ENCODE results near the gene ELL3. TPM values are rescaled to one million over a fixed set of nuclear protein-coding genes. Genes with fewer than 3 reads are reported as not detected.

Gene ELL3
- total RNA-seq, 1 donor from 2014 or later, result 3.6 TPM

DNA sequence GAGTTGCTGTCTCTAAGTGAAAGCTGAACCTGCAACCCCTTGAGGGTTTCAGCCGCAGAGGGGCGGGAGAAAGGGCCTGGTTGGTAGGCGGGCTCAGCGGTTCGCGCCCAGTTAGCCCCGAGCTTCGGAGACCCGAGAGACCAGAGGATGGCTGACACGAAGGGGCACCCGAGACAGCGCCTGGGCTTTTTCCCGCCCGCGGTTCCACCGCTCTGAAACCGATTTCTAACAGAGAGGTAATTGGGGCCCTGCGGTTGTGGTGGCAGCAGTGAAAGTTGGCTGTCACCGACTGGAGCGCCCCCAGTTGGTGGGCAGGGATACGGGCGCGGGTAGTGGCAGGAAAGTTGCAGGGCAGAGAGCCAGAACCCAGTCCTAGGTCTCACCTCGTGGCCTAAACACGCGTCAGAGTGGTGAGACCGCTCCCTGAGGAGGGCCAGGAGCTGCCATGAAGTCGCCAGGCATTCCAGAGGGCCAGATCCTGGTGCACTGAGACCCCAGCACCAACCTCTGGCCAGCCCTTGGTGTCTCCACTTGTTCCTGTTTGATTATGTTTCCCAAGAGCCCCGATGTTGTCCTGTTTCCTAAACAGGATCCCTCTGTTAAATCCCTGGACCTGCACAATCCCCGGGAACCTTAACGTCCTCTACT is 625 bp upstream of the ELL3 start:
- H3K36me3 Mint-ChIP-seq (ENCODE audit: low read depth), result peaks cover 5% of the 10 kb centered on the region
- no peak for DNase-seq (ENCODE audit: low spot score)
- peaks cover 19% of the 10 kb centered on the region for H3K4me1 Mint-ChIP-seq (ENCODE audit: low read depth)
- TF ChIP-seq, protein P1, sequence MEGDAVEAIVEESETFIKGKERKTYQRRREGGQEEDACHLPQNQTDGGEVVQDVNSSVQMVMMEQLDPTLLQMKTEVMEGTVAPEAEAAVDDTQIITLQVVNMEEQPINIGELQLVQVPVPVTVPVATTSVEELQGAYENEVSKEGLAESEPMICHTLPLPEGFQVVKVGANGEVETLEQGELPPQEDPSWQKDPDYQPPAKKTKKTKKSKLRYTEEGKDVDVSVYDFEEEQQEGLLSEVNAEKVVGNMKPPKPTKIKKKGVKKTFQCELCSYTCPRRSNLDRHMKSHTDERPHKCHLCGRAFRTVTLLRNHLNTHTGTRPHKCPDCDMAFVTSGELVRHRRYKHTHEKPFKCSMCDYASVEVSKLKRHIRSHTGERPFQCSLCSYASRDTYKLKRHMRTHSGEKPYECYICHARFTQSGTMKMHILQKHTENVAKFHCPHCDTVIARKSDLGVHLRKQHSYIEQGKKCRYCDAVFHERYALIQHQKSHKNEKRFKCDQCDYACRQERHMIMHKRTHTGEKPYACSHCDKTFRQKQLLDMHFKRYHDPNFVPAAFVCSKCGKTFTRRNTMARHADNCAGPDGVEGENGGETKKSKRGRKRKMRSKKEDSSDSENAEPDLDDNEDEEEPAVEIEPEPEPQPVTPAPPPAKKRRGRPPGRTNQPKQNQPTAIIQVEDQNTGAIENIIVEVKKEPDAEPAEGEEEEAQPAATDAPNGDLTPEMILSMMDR (IDR thresholded peaks at IDR 0.05), result peak; percentile 96
- H3K27me3 Mint-ChIP-seq (ENCODE audit: low read depth), result no peaks in the 10 kb centered on the region
- peak overlapping the region; percentile 84 for H3K4me3 Mint-ChIP-seq (ENCODE audit: unreplicated experiment)
- H3K9me3 Mint-ChIP-seq (ENCODE audit: low read depth), result no peaks in the 10 kb centered on the region
- H3K27ac Mint-ChIP-seq (ENCODE audit: unreplicated experiment), result peak overlapping the region; percentile 94

DNA sequence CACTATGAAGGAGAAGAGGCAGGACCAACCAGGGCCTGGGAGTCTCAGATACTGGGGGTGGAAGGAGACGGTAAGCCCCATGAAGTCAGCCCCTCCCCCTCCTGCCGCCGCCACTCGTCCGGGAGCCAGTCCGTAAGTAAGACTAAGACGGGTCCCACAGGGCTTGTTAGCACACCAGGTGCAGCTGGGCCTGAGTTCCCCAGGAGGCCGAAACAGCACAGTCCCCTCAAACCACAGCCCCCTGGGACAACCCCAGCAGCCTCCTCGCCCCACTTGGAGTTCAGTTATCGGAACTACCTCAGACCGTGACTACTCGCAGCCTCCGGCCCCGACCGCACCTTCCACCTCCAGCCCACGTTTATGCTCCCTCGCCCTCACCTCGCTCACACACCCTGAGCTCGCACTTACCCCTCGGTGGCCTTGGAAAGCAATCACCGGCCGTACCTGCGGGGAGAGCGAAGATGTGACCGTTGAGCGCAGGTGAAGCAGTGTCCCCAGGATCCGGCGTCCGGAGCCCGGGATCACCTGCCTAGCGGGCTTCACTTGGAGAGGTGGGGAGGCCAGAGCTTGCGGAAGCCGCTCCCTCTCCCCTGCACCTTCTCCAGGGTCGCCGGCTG is 557 bp downstream of the ELL3 start:
- Mint-ChIP-seq H3K9me3 (ENCODE audit: low read depth) (no peaks in the 10 kb centered on the region), H3K27me3 (ENCODE audit: low read depth) (no peaks in the 10 kb centered on the region), H3K27ac (ENCODE audit: unreplicated experiment) (peak overlapping the region; percentile 66), H3K36me3 (ENCODE audit: low read depth) (peaks cover 10% of the 10 kb centered on the region), H3K4me3 (ENCODE audit: unreplicated experiment) (peak overlapping the region; percentile 84), H3K4me1 (ENCODE audit: low read depth) (peaks cover 22% of the 10 kb centered on the region)
- no peak for DNase-seq (ENCODE audit: low spot score)
- TF ChIP-seq, protein P1 (IDR thresholded peaks at IDR 0.05), result no peak

DNA sequence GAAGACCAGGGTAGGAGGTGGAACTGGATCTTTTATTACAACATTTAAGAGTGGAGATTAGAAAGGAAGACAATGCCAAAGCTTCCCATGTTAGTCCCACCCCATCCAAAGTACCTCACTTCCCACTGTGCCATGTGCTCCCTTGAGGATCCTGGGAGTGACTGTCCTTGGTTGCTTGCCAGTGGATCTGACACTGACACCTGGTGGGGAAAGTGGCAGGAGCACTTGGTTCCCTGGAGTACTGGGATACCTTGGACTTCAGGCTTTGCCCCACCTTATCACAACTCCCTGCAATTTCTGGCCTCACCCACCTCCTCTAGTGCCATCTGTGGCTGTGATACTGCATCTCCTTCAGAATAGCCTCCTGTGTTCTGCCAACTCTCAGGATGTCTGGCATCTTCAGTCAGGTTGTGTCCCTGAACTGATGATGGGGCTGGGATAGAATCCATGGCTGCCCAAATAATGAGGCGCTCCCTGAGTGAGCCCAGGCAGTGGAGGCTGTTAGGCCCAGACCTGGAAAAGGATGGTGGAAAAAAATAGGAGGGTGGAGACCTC is 1.3 kb downstream of the ELL3 start:
- no peaks in the 10 kb centered on the region for H3K27me3 Mint-ChIP-seq (ENCODE audit: low read depth)

DNA sequence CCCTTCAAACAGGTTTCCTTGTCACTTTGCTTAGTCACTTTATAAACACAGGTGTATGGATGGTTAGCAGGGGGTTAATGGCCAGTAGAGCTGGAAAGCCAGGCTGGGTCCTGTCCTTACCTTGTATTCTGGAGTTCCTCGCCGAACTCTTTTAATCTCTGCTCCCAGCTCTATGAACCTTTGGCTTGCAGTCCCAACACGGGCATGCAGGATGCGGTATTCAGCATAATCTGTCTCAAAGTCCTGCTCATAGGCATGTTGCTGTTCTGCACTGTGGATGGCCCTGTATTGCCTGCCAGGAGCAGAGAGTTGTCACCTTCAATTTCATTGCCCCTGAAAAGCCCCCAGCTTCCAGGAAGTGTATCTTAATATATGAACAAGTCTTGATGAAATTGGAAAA is 2.7 kb downstream of the ELL3 start:
- H3K27me3 Mint-ChIP-seq (ENCODE audit: low read depth), result no peaks in the 10 kb centered on the region
- no peak overlapping the region for H3K27ac Mint-ChIP-seq (ENCODE audit: unreplicated experiment)
- H3K36me3 Mint-ChIP-seq (ENCODE audit: low read depth), result peaks cover 26% of the 10 kb centered on the region
- TF ChIP-seq, protein P1 (IDR thresholded peaks at IDR 0.05), result no peak
- no peaks in the 10 kb centered on the region for H3K9me3 Mint-ChIP-seq (ENCODE audit: low read depth)
- peaks cover 22% of the 10 kb centered on the region for H3K4me1 Mint-ChIP-seq (ENCODE audit: low read depth)
- DNase-seq (ENCODE audit: low spot score), result no peak
- no peak overlapping the region for H3K4me3 Mint-ChIP-seq (ENCODE audit: unreplicated experiment)

More for the DNA sequence above, 1.3 kb downstream of the ELL3 start:
- TF ChIP-seq, protein P1 (IDR thresholded peaks at IDR 0.05), result peak; percentile 68
- Mint-ChIP-seq H3K36me3 (ENCODE audit: low read depth) (peaks cover 15% of the 10 kb centered on the region), H3K9me3 (ENCODE audit: low read depth) (no peaks in the 10 kb centered on the region), H3K4me1 (ENCODE audit: low read depth) (peaks cover 22% of the 10 kb centered on the region), H3K27ac (ENCODE audit: unreplicated experiment) (peak overlapping the region; percentile 72), H3K4me3 (ENCODE audit: unreplicated experiment) (peak overlapping the region; percentile 84)
- DNase-seq (ENCODE audit: low spot score), result no peak

DNA sequence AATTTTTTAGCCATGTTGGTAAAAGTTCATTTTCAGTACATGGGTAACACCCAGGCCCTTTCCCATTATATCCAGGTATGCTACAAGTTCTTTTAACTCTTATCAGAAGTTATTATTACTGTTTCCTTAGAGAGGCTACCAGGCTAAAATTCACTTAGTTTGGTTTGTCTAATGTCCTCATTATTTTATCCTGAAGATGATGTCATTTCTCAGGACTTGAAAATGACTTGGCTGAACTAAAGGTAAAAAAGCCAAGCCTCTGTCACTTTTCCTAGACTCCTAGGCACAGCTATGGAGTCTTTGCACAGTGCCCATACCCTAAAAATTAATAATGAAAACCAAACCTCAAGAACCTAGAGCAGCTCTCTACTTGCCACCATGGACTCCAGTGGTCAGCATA is 4.1 kb downstream of the ELL3 start:
- DNase-seq (ENCODE audit: low spot score), result no peak
- TF ChIP-seq, protein P1 (IDR thresholded peaks at IDR 0.05), result no peak
- Mint-ChIP-seq H3K9me3 (ENCODE audit: low read depth) (no peaks in the 10 kb centered on the region), H3K4me1 (ENCODE audit: low read depth) (peaks cover 21% of the 10 kb centered on the region), H3K4me3 (ENCODE audit: unreplicated experiment) (no peak overlapping the region), H3K36me3 (ENCODE audit: low read depth) (peaks cover 36% of the 10 kb centered on the region), H3K27me3 (ENCODE audit: low read depth) (no peaks in the 10 kb centered on the region), H3K27ac (ENCODE audit: unreplicated experiment) (no peak overlapping the region)

Measured in chondrocyte (in vitro differentiated cells).